OCI-LY1 (cell line): ENCODE data around the gene MBOAT2.

ENCODE experiments used
- H2AFZ ChIP-seq: fragments of 200-600 bp; sonication (generic), shearing (Covaris generic); 2 replicates; pipeline ENCODE4 v1.6.0; 2014; ENCODE audit warnings: antibody characterized with exemption, mild to moderate bottlenecking, low read length
- H3F3A ChIP-seq: fragments of 200-600 bp; sonication (generic), shearing (Covaris generic); 2 replicates; pipeline ENCODE4 v1.6.0; 2014; ENCODE audit warnings: mild to moderate bottlenecking, antibody characterized with exemption, low read length, moderate library complexity; ENCODE audit not compliant: insufficient read depth
- H3K27ac ChIP-seq: fragments of 200-600 bp; sonication (generic); 2 replicates; pipeline ENCODE4 v1.5.1; 2014; ENCODE audit warnings: low read length, mixed run types, mild to moderate bottlenecking, low read depth; ENCODE audit not compliant: poor library complexity, severe bottlenecking
- H3K27me3 ChIP-seq: fragments of 200-600 bp; sonication (generic); 2 replicates; pipeline ENCODE4 v1.6.0; 2014; ENCODE audit warnings: antibody characterized with exemption, mild to moderate bottlenecking, low read length, moderate library complexity; ENCODE audit not compliant: insufficient read depth
- H3K36me3 ChIP-seq: fragments of 200-600 bp; sonication (generic); 2 replicates; pipeline ENCODE4 v1.6.1; 2014; ENCODE audit warnings: mild to moderate bottlenecking, antibody characterized with exemption, low read length, moderate library complexity, mixed read lengths; ENCODE audit not compliant: insufficient read depth
- H3K4me1 ChIP-seq: fragments of 200-600 bp; sonication (generic); 2 replicates; pipeline ENCODE4 v1.5.1; 2014; ENCODE audit warnings: mild to moderate bottlenecking, low read length, moderate library complexity; ENCODE audit not compliant: insufficient read depth, severe bottlenecking
- H3K4me2 ChIP-seq: fragments of 200-600 bp; sonication (generic), shearing (Covaris generic); 2 replicates; pipeline ENCODE4 v1.6.1; 2014; ENCODE audit warnings: low read length
- H3K4me3 ChIP-seq: fragments of 200-600 bp; sonication (generic); 2 replicates; pipeline ENCODE4 v1.5.1; 2014; ENCODE audit warnings: low read length, low read depth, mild to moderate bottlenecking, mixed read lengths; ENCODE audit not compliant: poor library complexity, severe bottlenecking
- H3K79me2 ChIP-seq: fragments of 200-600 bp; shearing (Covaris generic); 2 replicates; pipeline ENCODE4 v1.6.1; 2016; ENCODE audit warnings: mixed run types, low read length, mixed read lengths; ENCODE audit not compliant: insufficient read depth
- H3K9ac ChIP-seq: fragments of 200-600 bp; sonication (generic), shearing (Covaris generic); 2 replicates; pipeline ENCODE4 v1.6.1; 2014; ENCODE audit warnings: mild to moderate bottlenecking, low read length, mixed read lengths
- H3K9me2 ChIP-seq: fragments of 200-600 bp; sonication (generic), shearing (Covaris generic); 2 replicates; pipeline ENCODE4 v1.6.1; 2014; ENCODE audit warnings: low read depth, mild to moderate bottlenecking, low read length, mixed read lengths
- H3K9me3 ChIP-seq: fragments of 200-600 bp; shearing (Covaris generic); 2 replicates; pipeline ENCODE4 v1.6.1; 2014; ENCODE audit warnings: low read length, mixed read lengths
- H4K20me1 ChIP-seq: fragments of 200-600 bp; sonication (generic), shearing (Covaris generic); 2 replicates; pipeline ENCODE4 v1.6.0; 2016; ENCODE audit warnings: mild to moderate bottlenecking, low read length; ENCODE audit not compliant: insufficient read depth
- CTCF ChIP-seq: fragments of 200-600 bp; sonication (generic), shearing (Covaris generic); IDR thresholded peaks from 2 replicates; pipeline ENCODE4 v1.5.1; 2017; ENCODE audit warnings: mild to moderate bottlenecking, antibody characterized with exemption, low read length, moderate library complexity, mixed read lengths
- EZH2 ChIP-seq: fragments of 200-600 bp; sonication (generic), shearing (Covaris generic); IDR thresholded peaks from 2 replicates; pipeline ENCODE4 v1.8.0; 2017; ENCODE audit warnings: borderline replicate concordance, mixed run types, mild to moderate bottlenecking, antibody characterized with exemption, low read length, moderate library complexity, mixed read lengths

The MBOAT2 gene

GRCh38 chr2:8817221-8817620 is 186.3 kb downstream of the MBOAT2 start:
- no peaks in the 10 kb centered on the region for H3F3A ChIP-seq

GRCh38 chr2:8806885-8807704 is 196.4 kb downstream of the MBOAT2 start:
- Histone ChIP-seq H3K4me3 (no peak overlapping the region), H3K79me2 (no peaks in the 10 kb centered on the region), H3K36me3 (peaks cover 60% of the 10 kb centered on the region), H3K27me3 (no peaks in the 10 kb centered on the region), H3K4me2 (no peak overlapping the region), H3K4me1 (peaks cover 8% of the 10 kb centered on the region), H4K20me1 (no peaks in the 10 kb centered on the region), H3K27ac (no peak overlapping the region), H2AFZ (no peak overlapping the region), H3K9me2 (no peaks in the 10 kb centered on the region), H3K9me3 (no peaks in the 10 kb centered on the region), H3F3A (peaks cover 3% of the 10 kb centered on the region; the same call in 1 of the 2 replicates), H3K9ac (no peak overlapping the region)
- TF ChIP-seq CTCF (no peak), EZH2 (no peak)

More at GRCh38 chr2:8817221-8817620, 186.3 kb downstream of the MBOAT2 start:
- H3K9ac ChIP-seq, result no peak overlapping the region
- no peak overlapping the region for H3K27ac ChIP-seq
- H3K9me3 ChIP-seq, result no peaks in the 10 kb centered on the region
- peaks cover 39% of the 10 kb centered on the region; the same call in 1 of the 2 replicates for H3K36me3 ChIP-seq
- TF ChIP-seq EZH2, result no peak
- TF ChIP-seq CTCF, result no peak
- H3K9me2 ChIP-seq, result no peaks in the 10 kb centered on the region
- H3K4me1 ChIP-seq, result no peaks in the 10 kb centered on the region
- H4K20me1 ChIP-seq, result no peaks in the 10 kb centered on the region
- no peaks in the 10 kb centered on the region for H3K27me3 ChIP-seq
- no peaks in the 10 kb centered on the region for H3K79me2 ChIP-seq
- no peak overlapping the region for H3K4me3 ChIP-seq
- H3K4me2 ChIP-seq, result no peak overlapping the region
- H2AFZ ChIP-seq, result no peak overlapping the region

GRCh38 chr2:8805278-8806210 is 197.9 kb downstream of the MBOAT2 start:
- Histone ChIP-seq H3K79me2 (no peaks in the 10 kb centered on the region), H2AFZ (no peak overlapping the region), H3K9ac (no peak overlapping the region), H3K27ac (no peak overlapping the region), H3K27me3 (no peaks in the 10 kb centered on the region), H3F3A (peaks cover 3% of the 10 kb centered on the region; the same call in 1 of the 2 replicates), H3K4me2 (no peak overlapping the region), H3K9me3 (no peaks in the 10 kb centered on the region), H4K20me1 (no peaks in the 10 kb centered on the region), H3K4me1 (peaks cover 8% of the 10 kb centered on the region), H3K36me3 (peaks cover 64% of the 10 kb centered on the region), H3K4me3 (no peak overlapping the region), H3K9me2 (no peaks in the 10 kb centered on the region)
- TF ChIP-seq EZH2 (no peak), CTCF (no peak)
